Measurements from ENCODE around the gene NYAP1.
"Not testable (repeated sequence)": the region's sequence is repeated elsewhere in the genome, so short reads cannot be mapped to it uniquely, and the experiment has no call there.

NYAP1 gene

DNA sequence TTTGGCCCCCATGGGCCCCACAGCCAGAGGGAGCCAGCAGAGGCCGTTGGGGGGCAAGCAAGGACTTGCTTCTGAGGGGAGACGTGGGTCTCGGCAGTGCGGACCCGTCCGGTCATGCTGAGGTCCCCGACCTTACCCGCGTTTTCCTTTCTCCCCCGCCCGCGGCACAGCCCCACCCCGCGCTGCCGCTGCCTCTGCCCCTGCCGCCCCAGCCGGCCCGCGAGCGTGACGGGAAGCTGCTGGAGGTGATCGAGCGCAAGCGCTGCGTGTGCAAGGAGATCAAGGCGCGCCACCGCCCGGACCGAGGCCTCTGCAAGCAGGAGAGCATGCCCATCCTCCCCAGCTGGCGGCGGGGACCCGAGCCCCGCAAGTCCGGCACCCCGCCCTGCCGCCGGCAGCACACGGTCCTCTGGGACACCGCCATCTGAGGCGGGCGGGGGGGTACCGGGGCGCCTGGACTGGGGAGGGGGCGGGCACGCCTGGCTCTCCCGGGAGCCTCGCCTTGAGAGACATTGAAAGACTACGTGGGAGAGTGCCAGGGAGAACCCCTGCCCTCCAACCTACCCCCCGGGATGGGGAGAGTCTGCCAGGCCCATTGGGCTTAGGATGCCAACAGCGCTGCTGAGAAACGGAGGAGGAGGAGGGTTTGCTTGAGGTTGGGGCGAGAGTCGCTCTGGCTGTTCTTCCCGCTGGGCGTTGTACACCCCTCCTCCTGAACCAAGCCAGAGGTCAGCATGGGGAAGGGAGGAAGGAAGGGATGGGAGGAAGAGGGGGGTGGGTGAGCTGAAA is 9.9 kb downstream of the NYAP1 start:
- Histone ChIP-seq H3K27ac (peak overlapping the region in 1 of 2 donors; percentile 12), H3K4me3 (peak overlapping the region; percentile 68)
- TF ChIP-seq, protein P1, sequence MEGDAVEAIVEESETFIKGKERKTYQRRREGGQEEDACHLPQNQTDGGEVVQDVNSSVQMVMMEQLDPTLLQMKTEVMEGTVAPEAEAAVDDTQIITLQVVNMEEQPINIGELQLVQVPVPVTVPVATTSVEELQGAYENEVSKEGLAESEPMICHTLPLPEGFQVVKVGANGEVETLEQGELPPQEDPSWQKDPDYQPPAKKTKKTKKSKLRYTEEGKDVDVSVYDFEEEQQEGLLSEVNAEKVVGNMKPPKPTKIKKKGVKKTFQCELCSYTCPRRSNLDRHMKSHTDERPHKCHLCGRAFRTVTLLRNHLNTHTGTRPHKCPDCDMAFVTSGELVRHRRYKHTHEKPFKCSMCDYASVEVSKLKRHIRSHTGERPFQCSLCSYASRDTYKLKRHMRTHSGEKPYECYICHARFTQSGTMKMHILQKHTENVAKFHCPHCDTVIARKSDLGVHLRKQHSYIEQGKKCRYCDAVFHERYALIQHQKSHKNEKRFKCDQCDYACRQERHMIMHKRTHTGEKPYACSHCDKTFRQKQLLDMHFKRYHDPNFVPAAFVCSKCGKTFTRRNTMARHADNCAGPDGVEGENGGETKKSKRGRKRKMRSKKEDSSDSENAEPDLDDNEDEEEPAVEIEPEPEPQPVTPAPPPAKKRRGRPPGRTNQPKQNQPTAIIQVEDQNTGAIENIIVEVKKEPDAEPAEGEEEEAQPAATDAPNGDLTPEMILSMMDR (IDR thresholded peaks at IDR 0.05), result no peak
- DNase-seq (ENCODE audit: low spot score), result no peak

DNA sequence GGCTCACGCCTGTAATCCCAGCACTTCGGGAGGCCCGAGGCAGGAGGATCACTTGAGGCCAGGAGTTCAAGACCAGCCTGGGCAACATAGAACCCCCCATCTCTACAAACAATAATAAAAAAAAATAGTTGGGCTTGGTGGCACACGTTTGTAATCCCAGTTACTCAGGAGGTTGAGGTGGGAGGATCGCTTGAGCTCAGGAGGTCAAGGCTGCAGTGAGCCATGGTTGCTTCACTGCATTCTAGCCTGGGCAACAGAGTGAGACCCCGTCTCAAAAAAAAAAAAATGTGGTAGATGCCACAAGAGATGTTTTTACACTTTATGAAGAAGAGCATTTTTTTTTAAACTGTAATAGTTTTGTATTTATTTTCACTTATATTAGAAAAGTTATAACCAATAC is 12.8 kb downstream of the NYAP1 start:
- Histone ChIP-seq H3K4me3 (no peak overlapping the region), H3K27ac (no peak overlapping the region)
- no peak for DNase-seq (ENCODE audit: low spot score)
- TF ChIP-seq, protein P1 (IDR thresholded peaks at IDR 0.05), result no peak

DNA sequence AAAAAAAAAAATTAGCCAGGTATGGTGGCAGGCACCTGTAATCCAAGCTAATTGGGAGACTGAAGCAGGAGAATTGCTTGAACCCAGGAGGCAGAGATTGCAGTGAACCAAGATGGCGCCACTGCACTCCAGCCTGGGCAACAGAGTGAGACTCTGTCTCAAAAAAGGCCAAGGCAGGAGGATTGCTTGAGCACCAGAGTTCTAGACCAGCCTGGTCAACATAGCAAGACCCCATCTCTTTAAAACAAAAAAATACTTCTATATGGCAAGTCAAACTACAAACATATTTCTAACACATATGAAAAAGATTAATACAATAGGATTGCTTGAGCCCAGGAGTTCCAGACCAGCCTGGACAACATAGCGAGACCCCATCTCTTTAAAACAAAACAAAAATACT is 17.0 kb downstream of the NYAP1 start:
- H3K4me3 ChIP-seq; H3K27ac ChIP-seq; DNase-seq (ENCODE audit: low spot score): not testable (repeated sequence)

DNA sequence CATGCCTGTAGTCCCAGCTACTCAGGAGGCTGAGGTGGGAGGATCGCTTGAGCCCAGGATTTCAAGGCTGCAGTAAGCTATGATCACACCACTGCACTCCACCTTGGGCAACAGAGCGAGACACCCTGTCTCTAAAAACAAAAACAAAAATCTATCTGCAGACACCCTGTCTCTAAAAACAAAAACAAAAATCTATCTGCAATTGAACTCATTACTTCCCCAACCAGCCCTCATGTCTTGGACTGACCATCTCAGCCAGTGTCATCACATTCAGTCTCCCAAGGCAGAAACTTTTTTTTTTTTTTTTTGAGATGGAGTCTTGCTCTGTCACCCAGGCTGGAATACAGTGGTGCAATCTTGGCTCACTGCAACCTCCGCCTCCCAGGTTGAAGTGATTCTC is 20.3 kb downstream of the NYAP1 start:
- DNase-seq (ENCODE audit: low spot score); H3K4me3 ChIP-seq; H3K27ac ChIP-seq: not testable (repeated sequence)

DNA sequence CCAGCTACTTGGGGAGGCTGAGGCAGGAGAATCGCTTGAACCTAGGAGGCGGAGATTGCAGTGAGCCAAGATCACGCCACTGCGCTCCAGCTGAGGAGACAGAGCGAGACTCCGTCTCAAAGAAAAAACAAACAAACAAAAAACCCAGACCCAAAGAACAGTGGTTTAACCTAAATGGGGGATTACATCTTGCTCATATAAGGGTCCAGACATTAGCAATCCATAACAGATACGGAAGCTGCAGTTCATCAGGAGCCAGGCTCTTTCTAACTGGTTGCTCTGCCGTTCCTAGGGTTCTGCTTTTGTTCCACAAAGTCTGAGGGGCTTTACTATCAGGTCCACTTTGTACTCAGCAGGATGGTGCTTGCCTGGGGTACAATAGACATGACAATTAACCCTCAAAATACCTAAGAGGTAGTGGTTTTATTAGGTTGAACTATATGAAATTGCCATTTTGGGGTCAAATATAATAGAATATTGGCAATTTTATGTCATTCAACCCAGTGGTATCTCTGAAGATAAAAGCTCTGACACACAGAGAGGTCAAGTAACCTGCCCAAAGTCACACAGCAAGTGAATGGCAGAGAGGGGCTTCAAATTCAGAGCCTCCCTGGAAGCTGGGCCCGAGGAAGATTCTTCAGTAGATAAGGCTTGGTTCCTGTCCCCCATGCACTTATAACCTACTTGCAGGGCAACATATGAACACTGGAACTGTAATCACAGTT is 21.3 kb downstream of the NYAP1 start:
- H3K27ac ChIP-seq, result no peak overlapping the region
- TF ChIP-seq, protein P1 (IDR thresholded peaks at IDR 0.05), result no peak

DNA sequence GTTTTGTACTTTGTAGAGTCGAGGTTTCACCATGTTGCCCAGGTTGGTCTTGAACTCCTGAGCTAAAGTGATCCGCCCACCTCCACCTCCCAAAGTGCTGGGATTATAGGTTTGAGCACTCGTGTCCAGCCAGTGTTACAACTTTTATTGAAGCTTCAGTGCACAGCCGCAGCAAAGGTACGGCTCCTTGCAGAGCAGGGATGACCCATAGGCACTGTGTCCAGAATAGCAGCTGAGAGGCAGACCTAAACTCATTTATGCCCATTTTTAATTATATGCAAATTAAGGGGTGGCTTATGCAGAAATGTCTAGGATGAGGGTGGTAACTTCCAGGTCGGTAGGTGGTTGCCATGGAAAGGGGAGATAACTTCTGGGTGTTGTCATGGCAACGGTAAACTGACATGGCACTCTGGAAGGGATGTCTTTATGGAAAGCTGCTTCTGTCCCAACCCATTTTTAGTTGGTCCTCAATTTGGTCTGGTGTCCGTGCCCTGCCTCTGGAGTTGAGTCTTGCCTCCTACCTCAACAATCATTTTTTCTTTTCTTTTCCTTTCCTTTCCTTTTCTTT is 22.7 kb downstream of the NYAP1 start:
- no peak for DNase-seq (ENCODE audit: low spot score)
- TF ChIP-seq, protein P1 (IDR thresholded peaks at IDR 0.05), result no peak

More for the DNA sequence above, 21.3 kb downstream of the NYAP1 start:
- no peak for DNase-seq (ENCODE audit: low spot score)
- no peak overlapping the region for H3K4me3 ChIP-seq

DNA sequence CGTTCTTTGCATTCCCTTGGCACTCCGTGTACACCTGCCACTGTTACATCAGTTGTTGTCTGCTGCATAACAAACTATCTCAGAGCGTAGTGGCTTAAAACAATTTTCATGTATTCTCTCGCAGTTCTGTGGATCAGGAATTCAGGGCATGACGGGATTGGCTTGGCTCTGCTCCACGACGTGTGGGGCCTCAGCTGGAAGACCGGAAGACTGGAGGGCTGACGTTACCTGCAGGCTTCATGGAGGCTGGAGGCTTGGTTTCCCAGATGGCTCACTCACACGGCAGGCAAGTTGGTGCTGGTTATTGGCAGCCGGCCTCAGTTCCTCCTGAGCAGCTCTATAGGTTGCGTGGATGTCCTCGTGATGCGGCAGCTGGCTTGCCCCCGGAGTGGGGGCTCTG is 25.5 kb downstream of the NYAP1 start:
- no peak overlapping the region for H3K27ac ChIP-seq
- H3K4me3 ChIP-seq, result no peak overlapping the region
- DNase-seq (ENCODE audit: low spot score), result no peak
- TF ChIP-seq, protein P1 (IDR thresholded peaks at IDR 0.05), result no peak

More for the DNA sequence above, 22.7 kb downstream of the NYAP1 start:
- no peak overlapping the region for H3K4me3 ChIP-seq
- no peak overlapping the region for H3K27ac ChIP-seq
